Neural crest cell (in vitro differentiated cells): Measurements from ENCODE around the gene ZNF423. TPM values are rescaled to one million over a fixed set of nuclear protein-coding genes. Genes with fewer than 3 reads are reported as not detected.

Source experiments
- DNase-seq: peaks from one replicate; pipeline ENCODE4 v3.0.0; 2021; ENCODE audit warnings: low read depth, mixed read lengths, low spot score
- H3K27ac Mint-ChIP-seq: one replicate; pipeline ENCODE4 v1.8.0; 2021; ENCODE audit warnings: mild to moderate bottlenecking, mixed read lengths; ENCODE audit not compliant: unreplicated experiment
- H3K27me3 Mint-ChIP-seq: 2 replicates; pipeline ENCODE4 v1.8.0; 2021; ENCODE audit warnings: low read depth, mild to moderate bottlenecking, mixed read lengths
- H3K36me3 Mint-ChIP-seq: 2 replicates; pipeline ENCODE4 v1.8.0; 2021; ENCODE audit warnings: low read depth, mild to moderate bottlenecking, mixed read lengths
- H3K4me1 Mint-ChIP-seq: 2 replicates; pipeline ENCODE4 v1.8.0; 2021; ENCODE audit warnings: mixed read lengths
- H3K4me3 Mint-ChIP-seq: one replicate; pipeline ENCODE4 v1.8.0; 2021; ENCODE audit warnings: mild to moderate bottlenecking, mixed read lengths
- H3K9me3 Mint-ChIP-seq: 2 replicates; pipeline ENCODE4 v1.8.0; 2021; ENCODE audit warnings: mixed read lengths
- CTCF ChIP-seq: fragments of 200-600 bp; sonication (generic); conservative IDR thresholded peaks from 2 replicates; pipeline ENCODE4 v1.5.0; 2021; ENCODE audit warnings: antibody characterized with exemption, mild to moderate bottlenecking
- total RNA-seq: library from RNA; stranded (reverse); gene quantifications from 2 replicates; pipeline ENCODE4 v1.2.1, GENCODE V29; 2021

The ZNF423 gene
- total RNA-seq, 1 donor from 2014 or later: 55.4 TPM

GRCh38 chr16:49850558-49851467 is 5.1 kb downstream of the ZNF423 start:
- no peak for TF ChIP-seq CTCF
- no peak for DNase-seq
- Mint-ChIP-seq H3K27ac (no peak overlapping the region), H3K4me3 (peak overlapping the region; percentile 87), H3K4me1 (peaks cover 75% of the 10 kb centered on the region), H3K27me3 (peaks cover 20% of the 10 kb centered on the region), H3K9me3 (no peaks in the 10 kb centered on the region), H3K36me3 (peaks cover 3% of the 10 kb centered on the region)

- H3K36me3 Mint-ChIP-seq: peaks cover 3% of the 10 kb centered on the region
- no peak for TF ChIP-seq CTCF
- H3K27ac Mint-ChIP-seq: no peak overlapping the region
- H3K4me3 Mint-ChIP-seq: peak overlapping the region; percentile 74
- no peaks in the 10 kb centered on the region for H3K9me3 Mint-ChIP-seq
- no peak for DNase-seq
- H3K27me3 Mint-ChIP-seq: peaks cover 20% of the 10 kb centered on the region
- peaks cover 75% of the 10 kb centered on the region for H3K4me1 Mint-ChIP-seq
These were observed 6.2 kb downstream of the ZNF423 start for GRCh38 chr16:49849754-49850108.

GRCh38 chr16:49849037-49849753 is 6.7 kb downstream of the ZNF423 start:
- Mint-ChIP-seq H3K27me3 (peaks cover 17% of the 10 kb centered on the region), H3K36me3 (peaks cover under 1% of the 10 kb centered on the region), H3K9me3 (no peaks in the 10 kb centered on the region), H3K27ac (peak overlapping the region; percentile 40), H3K4me3 (peak overlapping the region; percentile 74), H3K4me1 (peaks cover 78% of the 10 kb centered on the region)
- no peak for TF ChIP-seq CTCF
- DNase-seq: no peak

GRCh38 chr16:49848530-49848929 is 7.4 kb downstream of the ZNF423 start:
- no peak for TF ChIP-seq CTCF
- no peaks in the 10 kb centered on the region for H3K9me3 Mint-ChIP-seq

GRCh38 chr16:49846800-49847199 is 9.1 kb downstream of the ZNF423 start:
- no peak overlapping the region for H3K27ac Mint-ChIP-seq
- TF ChIP-seq CTCF: no peak
- H3K36me3 Mint-ChIP-seq: no peaks in the 10 kb centered on the region
- no peaks in the 10 kb centered on the region for H3K9me3 Mint-ChIP-seq
- H3K4me1 Mint-ChIP-seq: peaks cover 69% of the 10 kb centered on the region
- H3K27me3 Mint-ChIP-seq: peaks cover 10% of the 10 kb centered on the region
- peak overlapping the region; percentile 33 for H3K4me3 Mint-ChIP-seq
- DNase-seq: no peak

More at GRCh38 chr16:49848530-49848929, 7.4 kb downstream of the ZNF423 start:
- H3K27ac Mint-ChIP-seq: no peak overlapping the region
- peaks cover 78% of the 10 kb centered on the region for H3K4me1 Mint-ChIP-seq
- peaks cover 14% of the 10 kb centered on the region for H3K27me3 Mint-ChIP-seq
- no peak overlapping the region for H3K4me3 Mint-ChIP-seq
- no peak for DNase-seq
- H3K36me3 Mint-ChIP-seq: no peaks in the 10 kb centered on the region
